Epithelial cell of esophagus (primary cell): ENCODE results near the gene ANO4.
"Not testable (repeated sequence)": the region's sequence is repeated elsewhere in the genome, so short reads cannot be mapped to it uniquely, and the experiment has no call there.

Source experiments
- DNase-seq: peaks from one replicate; pipeline ENCODE4 v3.0.0; 2010; ENCODE audit warnings: low read depth
- H3K4me3 ChIP-seq: 2 replicates; pipeline ENCODE4 v1.5.1; 2011; ENCODE audit warnings: mild to moderate bottlenecking, low read length, control low read depth
- TF ChIP-seq, protein P1 (sequence below): IDR thresholded peaks from 2 replicates; pipeline ENCODE4 v1.5.1; 2011; ENCODE audit warnings: low read depth, mild to moderate bottlenecking, low read length, control low read depth, inconsistent platforms; ENCODE audit not compliant: insufficient read depth; ENCODE audit errors: missing control alignments

The ANO4 gene

GRCh38 chr12:101089271-101089670 lies 294.7 kb downstream of the ANO4 start:
- TF ChIP-seq, protein P1, sequence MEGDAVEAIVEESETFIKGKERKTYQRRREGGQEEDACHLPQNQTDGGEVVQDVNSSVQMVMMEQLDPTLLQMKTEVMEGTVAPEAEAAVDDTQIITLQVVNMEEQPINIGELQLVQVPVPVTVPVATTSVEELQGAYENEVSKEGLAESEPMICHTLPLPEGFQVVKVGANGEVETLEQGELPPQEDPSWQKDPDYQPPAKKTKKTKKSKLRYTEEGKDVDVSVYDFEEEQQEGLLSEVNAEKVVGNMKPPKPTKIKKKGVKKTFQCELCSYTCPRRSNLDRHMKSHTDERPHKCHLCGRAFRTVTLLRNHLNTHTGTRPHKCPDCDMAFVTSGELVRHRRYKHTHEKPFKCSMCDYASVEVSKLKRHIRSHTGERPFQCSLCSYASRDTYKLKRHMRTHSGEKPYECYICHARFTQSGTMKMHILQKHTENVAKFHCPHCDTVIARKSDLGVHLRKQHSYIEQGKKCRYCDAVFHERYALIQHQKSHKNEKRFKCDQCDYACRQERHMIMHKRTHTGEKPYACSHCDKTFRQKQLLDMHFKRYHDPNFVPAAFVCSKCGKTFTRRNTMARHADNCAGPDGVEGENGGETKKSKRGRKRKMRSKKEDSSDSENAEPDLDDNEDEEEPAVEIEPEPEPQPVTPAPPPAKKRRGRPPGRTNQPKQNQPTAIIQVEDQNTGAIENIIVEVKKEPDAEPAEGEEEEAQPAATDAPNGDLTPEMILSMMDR, result no peak
- DNase-seq, result no peak

DNA sequence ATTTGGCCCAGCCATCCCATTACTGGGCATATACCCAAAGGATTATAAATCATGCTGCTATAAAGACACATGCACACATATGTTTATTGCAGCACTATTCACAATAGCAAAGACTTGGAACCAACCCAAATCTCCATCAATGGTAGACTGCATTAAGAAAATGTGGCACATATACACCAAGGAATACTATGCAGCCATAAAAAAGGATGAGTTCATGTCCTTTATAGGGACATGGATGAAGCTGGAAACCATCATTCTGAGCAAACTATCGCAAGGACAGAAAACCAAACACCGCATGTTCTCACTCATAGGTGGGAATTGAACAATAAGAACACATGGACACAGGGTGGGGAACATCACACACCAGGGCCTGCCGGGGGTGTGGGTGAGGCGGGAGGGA lies 295.6 kb downstream of the ANO4 start:
- DNase-seq, H3K4me3 ChIP-seq: not testable (repeated sequence)

More at GRCh38 chr12:101089271-101089670, 294.7 kb downstream of the ANO4 start:
- no peak overlapping the region for H3K4me3 ChIP-seq

DNA sequence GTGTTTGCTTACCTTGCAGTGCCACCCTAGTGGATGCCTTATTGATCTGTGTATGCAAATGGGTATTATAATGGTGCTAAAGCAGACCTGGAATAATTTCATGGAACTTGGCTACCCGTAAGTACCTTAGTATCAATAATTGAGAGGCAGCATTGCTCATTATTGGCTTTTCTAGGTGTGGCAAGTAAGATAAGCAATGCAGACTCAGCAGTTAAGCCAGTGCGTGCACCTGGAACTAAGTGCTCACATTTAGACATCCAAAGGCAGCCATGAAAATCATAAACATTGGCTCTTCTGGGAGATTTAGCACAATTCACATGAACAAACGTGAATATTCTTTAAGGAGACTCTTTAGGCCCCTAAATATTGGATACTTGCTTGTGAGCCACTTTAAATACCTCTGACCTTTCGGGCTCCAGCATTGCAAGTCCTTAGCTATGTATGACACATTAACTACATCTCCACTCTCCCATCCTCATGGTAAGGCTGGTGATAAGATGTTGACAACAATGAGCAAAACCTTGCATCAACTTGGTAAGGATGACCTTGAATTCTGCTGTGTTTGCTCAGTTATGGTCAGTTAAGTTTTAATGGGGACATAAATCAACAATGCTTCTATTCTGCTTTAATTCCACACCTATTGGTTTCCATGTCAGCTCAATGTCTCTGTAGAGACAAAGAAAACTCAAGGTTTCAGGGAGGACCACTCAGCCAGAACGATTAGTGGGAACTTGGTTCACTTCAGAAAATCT lies 303.4 kb downstream of the ANO4 start:
- TF ChIP-seq, protein P1, result no peak
- no peak overlapping the region for H3K4me3 ChIP-seq
- no peak for DNase-seq

GRCh38 chr12:101107032-101107763 lies 312.6 kb downstream of the ANO4 start:
- no peak overlapping the region for H3K4me3 ChIP-seq
- TF ChIP-seq, protein P1, result no peak
- DNase-seq, result no peak

DNA sequence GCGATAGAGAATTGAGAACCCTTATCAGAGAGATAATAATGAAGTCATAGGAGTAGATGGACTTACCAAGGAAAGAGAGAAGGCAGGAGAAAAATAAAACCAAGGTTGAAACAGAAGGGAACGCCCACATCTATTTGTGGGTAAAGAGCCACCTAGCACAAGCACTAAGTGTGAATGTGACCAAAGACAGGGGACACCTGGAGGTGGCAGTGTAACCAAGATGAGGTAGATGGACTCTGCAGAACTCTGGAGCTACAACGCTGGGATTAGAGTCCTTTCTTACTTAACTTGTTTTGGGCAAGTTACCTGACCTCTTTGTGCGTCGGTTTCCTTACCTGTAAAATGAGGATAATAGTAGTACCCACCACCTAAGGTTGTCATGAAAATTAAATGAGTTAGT lies 313.6 kb downstream of the ANO4 start:
- TF ChIP-seq, protein P1, result no peak
- H3K4me3 ChIP-seq, result no peak overlapping the region
- DNase-seq, result no peak

DNA sequence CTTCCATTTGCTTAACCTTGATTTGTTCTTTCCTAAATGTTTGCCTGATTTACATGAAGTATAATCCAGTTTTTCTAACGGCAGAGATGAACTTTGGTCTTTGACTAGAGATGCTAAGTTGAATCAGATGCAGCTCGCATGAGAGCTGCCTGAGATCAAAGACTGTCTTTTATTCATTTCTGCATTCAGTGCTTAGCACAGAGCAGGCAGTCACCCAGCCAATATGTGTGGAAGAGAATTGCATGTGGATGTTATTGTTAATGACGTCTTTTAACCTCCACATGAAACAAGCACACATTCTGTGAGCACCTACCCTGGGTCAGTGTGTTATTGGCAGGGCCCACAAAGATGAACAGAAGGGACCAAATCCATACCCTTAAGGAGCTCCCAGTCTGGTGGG lies 316.3 kb downstream of the ANO4 start:
- TF ChIP-seq, protein P1, result no peak
- H3K4me3 ChIP-seq, result no peak overlapping the region
- DNase-seq, result no peak

GRCh38 chr12:101111441-101111840 lies 316.9 kb downstream of the ANO4 start:
- no peak for DNase-seq
- TF ChIP-seq, protein P1, result no peak
- no peak overlapping the region for H3K4me3 ChIP-seq
